ENCODE results near the gene MRPL4.

The MRPL4 gene

DNA sequence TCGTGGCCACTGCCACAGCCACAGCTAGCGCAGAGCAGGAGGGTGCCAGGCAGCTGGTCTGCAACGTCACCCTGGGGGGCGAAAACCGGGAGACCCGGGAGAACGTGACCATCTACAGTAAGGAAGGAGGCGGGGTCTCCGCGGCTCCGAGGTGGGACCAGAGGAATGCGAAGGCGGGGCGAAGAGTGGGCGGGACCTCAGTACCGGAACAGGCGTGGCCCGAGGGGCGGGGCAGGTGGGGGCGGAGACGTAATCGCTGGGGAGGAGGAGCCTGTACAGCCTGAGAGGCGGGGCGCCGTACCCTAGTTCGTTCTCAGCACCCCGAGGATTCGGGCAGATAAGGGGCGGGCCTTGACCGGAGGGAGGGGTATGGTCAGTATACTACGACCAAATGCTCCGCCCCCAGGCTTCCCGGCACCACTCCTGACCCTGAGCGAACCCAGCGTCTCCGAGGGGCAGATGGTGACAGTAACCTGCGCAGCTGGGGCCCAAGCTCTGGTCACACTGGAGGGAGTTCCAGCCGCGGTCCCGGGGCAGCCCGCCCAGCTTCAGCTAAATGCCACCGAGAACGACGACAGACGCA, 40.3 kb downstream of the MRPL4 start:
- H3K4me1 ChIP-seq (ENCODE audit: control insufficient read depth in 1 of 2, insufficient read depth in 1 of 2, low read depth in 1 of 2, low read length in 1 of 2), result peaks cover 72 to 84% of the 10 kb centered on the region in 2 experiments
- peaks cover 100% of the 10 kb centered on the region for H3K27me3 ChIP-seq

DNA sequence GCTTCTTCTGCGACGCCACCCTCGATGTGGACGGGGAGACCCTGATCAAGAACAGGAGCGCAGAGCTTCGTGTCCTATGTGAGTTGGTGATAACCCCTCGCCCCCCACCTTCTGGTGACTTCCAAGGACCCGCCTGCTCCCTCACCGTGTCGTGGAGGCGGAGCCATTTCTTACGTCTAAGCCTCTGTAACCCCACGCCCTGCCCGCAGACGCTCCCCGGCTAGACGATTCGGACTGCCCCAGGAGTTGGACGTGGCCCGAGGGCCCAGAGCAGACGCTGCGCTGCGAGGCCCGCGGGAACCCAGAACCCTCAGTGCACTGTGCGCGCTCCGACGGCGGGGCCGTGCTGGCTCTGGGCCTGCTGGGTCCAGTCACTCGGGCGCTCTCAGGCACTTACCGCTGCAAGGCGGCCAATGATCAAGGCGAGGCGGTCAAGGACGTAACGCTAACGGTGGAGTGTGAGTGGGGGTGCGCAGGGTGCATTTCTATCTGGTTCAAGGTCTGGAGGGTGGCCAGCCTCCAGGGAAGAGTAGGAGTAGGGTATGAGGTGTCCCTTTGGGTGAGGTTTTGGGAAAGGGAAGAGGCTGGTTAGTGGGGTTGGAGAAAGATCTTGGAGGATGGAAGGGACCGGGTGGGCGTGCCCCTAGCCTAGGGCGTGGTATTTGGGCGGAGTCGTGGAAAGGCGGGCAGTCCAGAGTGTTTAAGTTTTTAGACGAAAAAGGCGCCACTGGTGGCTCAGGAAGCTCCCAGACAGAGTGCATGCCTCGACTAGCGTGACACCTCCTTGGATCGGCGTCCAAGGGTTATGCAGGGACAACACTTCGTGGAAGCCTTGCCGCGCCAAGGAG, 41.0 kb downstream of the MRPL4 start:
- peaks cover 5% of the 10 kb centered on the region for H3K9me3 ChIP-seq
- H3K27ac ChIP-seq, result no peak overlapping the region
- peak overlapping the region; percentile 46 to 54 for H3K4me3 ChIP-seq (ENCODE audit: low read depth in 1 of 2, low read length in 1 of 2)
- no peaks in the 10 kb centered on the region for H3K36me3 ChIP-seq
- H3K4me1 ChIP-seq (ENCODE audit: control insufficient read depth in 1 of 2, insufficient read depth in 1 of 2, low read depth in 1 of 2, low read length in 1 of 2), result peaks cover 65 to 76% of the 10 kb centered on the region in 2 experiments
- TF ChIP-seq, protein P1, sequence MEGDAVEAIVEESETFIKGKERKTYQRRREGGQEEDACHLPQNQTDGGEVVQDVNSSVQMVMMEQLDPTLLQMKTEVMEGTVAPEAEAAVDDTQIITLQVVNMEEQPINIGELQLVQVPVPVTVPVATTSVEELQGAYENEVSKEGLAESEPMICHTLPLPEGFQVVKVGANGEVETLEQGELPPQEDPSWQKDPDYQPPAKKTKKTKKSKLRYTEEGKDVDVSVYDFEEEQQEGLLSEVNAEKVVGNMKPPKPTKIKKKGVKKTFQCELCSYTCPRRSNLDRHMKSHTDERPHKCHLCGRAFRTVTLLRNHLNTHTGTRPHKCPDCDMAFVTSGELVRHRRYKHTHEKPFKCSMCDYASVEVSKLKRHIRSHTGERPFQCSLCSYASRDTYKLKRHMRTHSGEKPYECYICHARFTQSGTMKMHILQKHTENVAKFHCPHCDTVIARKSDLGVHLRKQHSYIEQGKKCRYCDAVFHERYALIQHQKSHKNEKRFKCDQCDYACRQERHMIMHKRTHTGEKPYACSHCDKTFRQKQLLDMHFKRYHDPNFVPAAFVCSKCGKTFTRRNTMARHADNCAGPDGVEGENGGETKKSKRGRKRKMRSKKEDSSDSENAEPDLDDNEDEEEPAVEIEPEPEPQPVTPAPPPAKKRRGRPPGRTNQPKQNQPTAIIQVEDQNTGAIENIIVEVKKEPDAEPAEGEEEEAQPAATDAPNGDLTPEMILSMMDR (IDR thresholded peaks at IDR 0.05), result no peak
- peaks cover 100% of the 10 kb centered on the region for H3K27me3 ChIP-seq

More for the DNA sequence above, 40.3 kb downstream of the MRPL4 start:
- TF ChIP-seq, protein P1 (IDR thresholded peaks at IDR 0.05), result no peak
- peak overlapping the region; percentile 49 for H3K27ac ChIP-seq
- H3K4me3 ChIP-seq (ENCODE audit: low read depth in 1 of 2, low read length in 1 of 2), result peak overlapping the region; percentile 46 to 54
- H3K36me3 ChIP-seq, result no peaks in the 10 kb centered on the region
- H3K9me3 ChIP-seq, result peaks cover 5% of the 10 kb centered on the region

DNA sequence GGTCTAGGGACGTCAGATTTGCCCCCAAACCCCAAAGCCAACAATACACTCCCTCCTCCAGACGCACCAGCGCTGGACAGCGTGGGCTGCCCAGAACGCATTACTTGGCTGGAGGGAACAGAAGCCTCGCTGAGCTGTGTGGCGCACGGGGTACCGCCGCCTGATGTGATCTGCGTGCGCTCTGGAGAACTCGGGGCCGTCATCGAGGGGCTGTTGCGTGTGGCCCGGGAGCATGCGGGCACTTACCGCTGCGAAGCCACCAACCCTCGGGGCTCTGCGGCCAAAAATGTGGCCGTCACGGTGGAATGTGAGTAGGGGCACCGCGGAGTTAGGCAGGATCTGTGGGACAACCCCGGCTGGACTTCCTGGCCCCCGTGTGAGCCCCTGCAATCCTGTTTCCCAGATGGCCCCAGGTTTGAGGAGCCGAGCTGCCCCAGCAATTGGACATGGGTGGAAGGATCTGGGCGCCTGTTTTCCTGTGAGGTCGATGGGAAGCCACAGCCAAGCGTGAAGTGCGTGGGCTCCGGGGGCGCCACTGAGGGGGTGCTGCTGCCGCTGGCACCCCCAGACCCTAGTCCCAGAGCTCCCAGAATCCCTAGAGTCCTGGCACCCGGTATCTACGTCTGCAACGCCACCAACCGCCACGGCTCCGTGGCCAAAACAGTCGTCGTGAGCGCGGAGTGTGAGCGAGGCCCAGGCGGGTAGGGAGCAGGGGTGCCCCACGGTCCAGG, 41.8 kb downstream of the MRPL4 start:
- Histone ChIP-seq H3K4me3 (ENCODE audit: low read depth in 1 of 2, low read length in 1 of 2) (no peak overlapping the region), H3K4me1 (ENCODE audit: control insufficient read depth in 1 of 2, insufficient read depth in 1 of 2, low read depth in 1 of 2, low read length in 1 of 2) (peaks cover 57 to 69% of the 10 kb centered on the region in 2 experiments), H3K9me3 (peaks cover 5% of the 10 kb centered on the region), H3K27me3 (peaks cover 100% of the 10 kb centered on the region), H3K36me3 (no peaks in the 10 kb centered on the region), H3K27ac (no peak overlapping the region)
- TF ChIP-seq, protein P1 (IDR thresholded peaks at IDR 0.05), result no peak

DNA sequence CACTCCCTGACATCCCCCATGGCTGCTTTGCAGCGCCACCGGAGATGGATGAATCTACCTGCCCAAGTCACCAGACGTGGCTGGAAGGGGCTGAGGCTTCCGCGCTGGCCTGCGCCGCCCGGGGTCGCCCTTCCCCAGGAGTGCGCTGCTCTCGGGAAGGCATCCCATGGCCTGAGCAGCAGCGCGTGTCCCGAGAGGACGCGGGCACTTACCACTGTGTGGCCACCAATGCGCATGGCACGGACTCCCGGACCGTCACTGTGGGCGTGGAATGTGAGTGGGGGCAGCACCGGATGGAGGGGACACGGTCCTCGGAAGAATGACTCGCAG, 42.3 kb downstream of the MRPL4 start:
- Histone ChIP-seq H3K4me1 (ENCODE audit: control insufficient read depth in 1 of 2, insufficient read depth in 1 of 2, low read depth in 1 of 2, low read length in 1 of 2) (peaks cover 52 to 64% of the 10 kb centered on the region in 2 experiments), H3K27me3 (peaks cover 100% of the 10 kb centered on the region), H3K36me3 (no peaks in the 10 kb centered on the region), H3K4me3 (ENCODE audit: low read depth in 1 of 2, low read length in 1 of 2) (no peak overlapping the region), H3K27ac (no peak overlapping the region), H3K9me3 (peaks cover 5% of the 10 kb centered on the region)
- TF ChIP-seq, protein P1 (IDR thresholded peaks at IDR 0.05), result no peak

DNA sequence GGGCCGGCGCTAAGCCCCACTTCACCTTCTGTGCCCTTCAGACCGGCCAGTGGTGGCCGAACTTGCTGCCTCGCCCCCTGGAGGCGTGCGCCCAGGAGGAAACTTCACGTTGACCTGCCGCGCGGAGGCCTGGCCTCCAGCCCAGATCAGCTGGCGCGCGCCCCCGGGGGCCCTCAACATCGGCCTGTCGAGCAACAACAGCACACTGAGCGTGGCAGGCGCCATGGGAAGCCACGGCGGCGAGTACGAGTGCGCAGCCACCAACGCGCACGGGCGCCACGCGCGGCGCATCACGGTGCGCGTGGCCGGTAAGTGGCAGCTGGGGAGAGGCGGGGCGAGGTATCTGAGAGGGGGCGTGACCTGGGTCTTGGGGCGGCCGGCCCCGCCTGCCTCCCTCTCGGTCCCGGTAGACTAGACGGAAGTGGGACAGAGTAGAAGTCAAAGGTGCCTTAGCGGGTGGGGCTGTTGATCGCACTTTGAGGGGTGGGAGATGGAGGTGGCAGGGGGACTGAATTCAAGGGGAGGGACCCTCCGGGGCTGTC, 43.4 kb downstream of the MRPL4 start:
- H3K9me3 ChIP-seq, result peaks cover 5% of the 10 kb centered on the region
- TF ChIP-seq, protein P1 (IDR thresholded peaks at IDR 0.05), result peak; percentile 46
- H3K4me1 ChIP-seq (ENCODE audit: control insufficient read depth in 1 of 2, insufficient read depth in 1 of 2, low read depth in 1 of 2, low read length in 1 of 2), result peaks cover 51 to 64% of the 10 kb centered on the region in 2 experiments
- H3K4me3 ChIP-seq (ENCODE audit: low read depth in 1 of 2, low read length in 1 of 2), result peak overlapping the region; percentile 54 to 58
- H3K36me3 ChIP-seq, result no peaks in the 10 kb centered on the region
- H3K27ac ChIP-seq, result peak overlapping the region; percentile 46
- H3K27me3 ChIP-seq, result peaks cover 100% of the 10 kb centered on the region

All from neutrophil (primary cell).